ENCODE data around the gene NAALAD2.

NAALAD2 gene

DNA sequence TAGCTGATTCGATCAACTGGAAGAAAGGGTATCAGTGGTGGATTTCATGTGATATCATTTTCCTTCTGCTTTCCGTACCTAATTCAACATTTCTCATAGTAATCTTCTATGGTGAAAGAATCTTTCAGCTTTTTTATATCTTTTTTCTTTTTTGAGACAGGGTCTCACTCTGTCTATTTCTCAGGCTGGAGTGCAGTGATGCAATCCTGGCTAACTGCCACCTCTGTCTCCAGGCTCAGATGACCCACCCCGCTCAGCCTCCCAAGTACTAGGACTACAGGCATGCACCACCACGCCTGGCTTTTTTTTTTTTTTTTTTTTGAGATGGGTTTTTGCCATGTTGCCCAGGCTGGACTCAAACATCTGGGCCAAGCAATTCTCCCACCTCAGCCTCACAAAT, 107.0 kb downstream of the NAALAD2 start:
- no peak for DNase-seq (ENCODE audit: low read depth, low spot score)

Data from ELF-1 (cell line).